ENCODE data around the gene IKZF2.

IKZF2 gene

DNA sequence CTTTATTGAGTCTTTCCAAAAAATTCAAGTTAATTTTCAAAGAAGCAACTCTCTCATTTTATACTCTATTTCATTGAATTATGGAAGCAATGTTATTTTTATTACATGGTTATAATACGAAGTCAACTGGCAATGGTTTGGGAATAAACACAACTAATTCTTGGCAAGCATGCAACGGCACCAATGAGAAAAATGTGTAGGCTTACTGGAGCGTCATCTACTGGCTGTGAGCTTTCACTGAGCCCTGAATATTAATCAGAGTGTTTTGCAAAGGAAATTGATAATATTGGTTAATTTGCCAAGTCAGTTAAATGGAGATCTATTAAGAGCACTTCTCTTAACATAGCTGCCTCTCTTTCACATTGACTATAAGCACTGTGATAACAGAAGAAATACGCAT lies 163.9 kb downstream of the IKZF2 start:
- Histone ChIP-seq H3K27ac (ENCODE audit: low read length) (no peak overlapping the region), H3K9ac (ENCODE audit: low read length) (no peak overlapping the region), H3K36me3 (ENCODE audit: control insufficient read depth, low read depth, low read length) (no peaks in the 10 kb centered on the region), H3K4me3 (ENCODE audit: low read length) (no peak overlapping the region), H3K9me3 (ENCODE audit: control insufficient read depth, low read depth, low read length) (no peaks in the 10 kb centered on the region), H3K4me1 (ENCODE audit: control insufficient read depth, low read depth, low read length) (no peaks in the 10 kb centered on the region), H3K27me3 (ENCODE audit: control insufficient read depth, insufficient read depth, low read length) (no peaks in the 10 kb centered on the region)

- Histone ChIP-seq H3K36me3 (ENCODE audit: control insufficient read depth, low read depth, low read length) (no peaks in the 10 kb centered on the region), H3K4me3 (ENCODE audit: low read length) (no peak overlapping the region), H3K4me1 (ENCODE audit: control insufficient read depth, low read depth, low read length) (no peaks in the 10 kb centered on the region), H3K9ac (ENCODE audit: low read length) (no peak overlapping the region), H3K27ac (ENCODE audit: low read length) (no peak overlapping the region), H3K27me3 (ENCODE audit: control insufficient read depth, insufficient read depth, low read length) (no peaks in the 10 kb centered on the region), H3K9me3 (ENCODE audit: control insufficient read depth, low read depth, low read length) (no peaks in the 10 kb centered on the region)
Measured at GRCh38 chr2:212984129-212984528, 167.3 kb downstream of the IKZF2 start.

DNA sequence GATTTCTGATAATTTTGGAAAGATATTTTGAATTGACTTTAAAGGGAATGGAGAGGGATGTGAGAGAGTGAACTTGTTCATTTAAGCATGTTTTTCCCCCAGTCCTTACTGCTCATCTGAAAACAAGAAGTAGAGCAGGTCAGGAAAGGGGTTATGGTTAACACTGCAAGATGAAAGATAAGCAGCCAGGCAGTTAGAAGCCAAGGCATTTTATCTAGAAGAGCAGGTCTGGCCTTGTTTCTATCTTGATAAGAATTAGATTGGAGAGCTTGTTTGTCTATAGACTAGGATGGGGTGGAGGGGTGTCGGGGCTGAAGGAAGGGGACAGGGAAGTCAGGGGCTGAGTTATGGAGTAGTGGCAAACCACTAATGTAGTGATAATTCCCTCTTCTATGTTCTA lies 171.6 kb downstream of the IKZF2 start:
- no peak overlapping the region for H3K27ac ChIP-seq (ENCODE audit: low read length)
- H3K27me3 ChIP-seq (ENCODE audit: control insufficient read depth, insufficient read depth, low read length): no peaks in the 10 kb centered on the region
- no peaks in the 10 kb centered on the region for H3K4me1 ChIP-seq (ENCODE audit: control insufficient read depth, low read depth, low read length)
- no peak overlapping the region for H3K9ac ChIP-seq (ENCODE audit: low read length)
- H3K9me3 ChIP-seq (ENCODE audit: control insufficient read depth, low read depth, low read length): no peaks in the 10 kb centered on the region
- H3K36me3 ChIP-seq (ENCODE audit: control insufficient read depth, low read depth, low read length): no peaks in the 10 kb centered on the region
- H3K4me3 ChIP-seq (ENCODE audit: low read length): no peak overlapping the region

DNA sequence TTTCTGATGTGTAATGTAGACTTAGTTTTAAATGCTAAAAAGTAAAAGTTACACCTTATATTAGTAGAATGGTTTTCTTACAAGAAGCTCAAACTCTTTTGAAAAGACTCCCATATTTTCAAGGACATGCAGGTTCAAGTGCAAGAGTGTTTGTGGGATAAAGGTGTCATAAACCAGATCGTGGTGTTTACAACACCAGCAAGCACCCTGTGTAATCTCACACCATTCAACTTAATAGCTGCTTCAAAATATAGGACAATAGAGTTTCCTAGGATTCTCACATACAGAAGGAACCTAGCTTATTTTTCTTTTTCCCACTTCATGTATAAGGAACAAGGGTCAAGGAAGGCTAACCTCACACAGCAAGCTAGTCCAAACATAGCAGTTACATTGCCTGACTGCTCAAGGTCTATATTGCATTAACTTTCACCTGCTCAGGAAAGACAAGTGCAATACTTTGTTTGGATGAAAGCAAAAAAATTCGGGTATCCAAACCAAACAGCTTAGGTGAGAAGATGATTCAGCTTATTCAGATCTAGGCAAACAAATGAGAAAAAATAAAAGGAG lies 172.3 kb downstream of the IKZF2 start:
- Histone ChIP-seq H3K9me3 (ENCODE audit: control insufficient read depth, low read depth, low read length) (no peaks in the 10 kb centered on the region), H3K27me3 (ENCODE audit: control insufficient read depth, insufficient read depth, low read length) (no peaks in the 10 kb centered on the region), H3K9ac (ENCODE audit: low read length) (no peak overlapping the region), H3K4me1 (ENCODE audit: control insufficient read depth, low read depth, low read length) (no peaks in the 10 kb centered on the region), H3K27ac (ENCODE audit: low read length) (no peak overlapping the region), H3K4me3 (ENCODE audit: low read length) (no peak overlapping the region), H3K36me3 (ENCODE audit: control insufficient read depth, low read depth, low read length) (no peaks in the 10 kb centered on the region)

DNA sequence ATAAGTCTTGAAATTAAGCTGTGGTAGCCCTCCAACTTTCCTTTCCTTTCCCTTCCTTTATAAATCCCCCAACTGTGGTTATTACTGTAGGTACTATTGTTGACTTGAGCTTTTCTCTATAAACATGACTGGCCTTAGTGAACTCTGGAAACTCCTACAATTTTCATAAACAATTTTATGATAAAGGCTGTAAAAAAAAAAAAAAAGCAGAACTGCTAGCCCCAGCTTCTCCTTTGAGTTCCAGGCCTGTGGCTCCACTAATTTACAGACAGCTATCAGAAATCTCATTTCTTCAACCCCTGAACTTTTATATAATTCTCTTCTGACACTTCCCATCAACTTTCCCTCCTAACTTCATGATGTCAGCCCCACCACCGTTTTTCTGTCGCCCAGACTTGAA lies 174.3 kb downstream of the IKZF2 start:
- Histone ChIP-seq H3K9ac (ENCODE audit: low read length) (no peak overlapping the region), H3K4me3 (ENCODE audit: low read length) (no peak overlapping the region), H3K4me1 (ENCODE audit: control insufficient read depth, low read depth, low read length) (no peaks in the 10 kb centered on the region), H3K27me3 (ENCODE audit: control insufficient read depth, insufficient read depth, low read length) (no peaks in the 10 kb centered on the region), H3K27ac (ENCODE audit: low read length) (no peak overlapping the region), H3K36me3 (ENCODE audit: control insufficient read depth, low read depth, low read length) (no peaks in the 10 kb centered on the region), H3K9me3 (ENCODE audit: control insufficient read depth, low read depth, low read length) (no peaks in the 10 kb centered on the region)

GRCh38 chr2:212975333-212975732 lies 176.1 kb downstream of the IKZF2 start:
- H3K9ac ChIP-seq (ENCODE audit: low read length): no peak overlapping the region
- no peaks in the 10 kb centered on the region for H3K4me1 ChIP-seq (ENCODE audit: control insufficient read depth, low read depth, low read length)
- no peak overlapping the region for H3K27ac ChIP-seq (ENCODE audit: low read length)
- no peaks in the 10 kb centered on the region for H3K36me3 ChIP-seq (ENCODE audit: control insufficient read depth, low read depth, low read length)
- H3K9me3 ChIP-seq (ENCODE audit: control insufficient read depth, low read depth, low read length): no peaks in the 10 kb centered on the region
- H3K4me3 ChIP-seq (ENCODE audit: low read length): no peak overlapping the region
- no peaks in the 10 kb centered on the region for H3K27me3 ChIP-seq (ENCODE audit: control insufficient read depth, insufficient read depth, low read length)

- Histone ChIP-seq H3K27me3 (ENCODE audit: control insufficient read depth, insufficient read depth, low read length) (no peaks in the 10 kb centered on the region), H3K4me1 (ENCODE audit: control insufficient read depth, low read depth, low read length) (no peaks in the 10 kb centered on the region), H3K4me3 (ENCODE audit: low read length) (no peak overlapping the region), H3K36me3 (ENCODE audit: control insufficient read depth, low read depth, low read length) (no peaks in the 10 kb centered on the region), H3K27ac (ENCODE audit: low read length) (no peak overlapping the region), H3K9me3 (ENCODE audit: control insufficient read depth, low read depth, low read length) (no peaks in the 10 kb centered on the region), H3K9ac (ENCODE audit: low read length) (no peak overlapping the region)
Measured at GRCh38 chr2:212974692-212975091, 176.7 kb downstream of the IKZF2 start.

DNA sequence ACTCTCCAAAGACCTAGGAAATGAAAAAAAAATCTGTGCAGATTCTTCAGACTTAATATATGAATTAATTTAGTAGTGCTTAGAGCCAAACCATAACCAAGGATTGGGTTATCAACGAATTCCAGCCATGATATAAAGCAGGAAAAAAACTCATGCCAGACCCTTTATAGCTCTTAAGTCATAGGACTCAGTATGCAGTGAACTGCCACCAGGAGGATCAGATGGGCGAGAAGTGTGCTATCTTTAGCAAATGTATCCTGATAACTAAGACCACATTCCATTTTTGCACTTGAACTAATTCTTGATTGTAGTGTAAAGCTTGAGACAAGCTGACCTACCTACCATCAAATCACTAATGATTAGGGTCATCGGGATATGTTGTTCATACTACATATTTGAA lies 178.1 kb downstream of the IKZF2 start:
- Histone ChIP-seq H3K9me3 (ENCODE audit: control insufficient read depth, low read depth, low read length) (no peaks in the 10 kb centered on the region), H3K36me3 (ENCODE audit: control insufficient read depth, low read depth, low read length) (no peaks in the 10 kb centered on the region), H3K27ac (ENCODE audit: low read length) (no peak overlapping the region), H3K4me1 (ENCODE audit: control insufficient read depth, low read depth, low read length) (no peaks in the 10 kb centered on the region), H3K9ac (ENCODE audit: low read length) (no peak overlapping the region), H3K27me3 (ENCODE audit: control insufficient read depth, insufficient read depth, low read length) (no peaks in the 10 kb centered on the region), H3K4me3 (ENCODE audit: low read length) (no peak overlapping the region)

DNA sequence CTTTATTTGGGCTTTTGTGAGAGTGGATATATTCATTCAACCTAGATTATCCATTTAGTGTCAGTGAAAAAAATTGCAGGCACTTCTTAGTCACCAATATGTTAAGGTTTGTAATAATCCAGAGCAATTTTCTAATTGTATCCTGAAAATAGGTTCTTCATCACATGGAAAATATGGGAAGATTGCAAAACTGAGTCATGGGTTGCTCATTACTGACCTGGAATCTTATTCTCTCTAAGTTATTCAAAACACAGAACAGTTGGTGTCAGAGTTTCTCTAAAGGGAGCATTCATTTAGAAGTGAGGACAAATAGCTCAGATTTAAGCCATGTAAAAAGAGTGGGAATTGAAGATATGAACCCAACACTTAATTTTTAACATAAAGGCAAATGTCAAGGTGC lies 181.3 kb downstream of the IKZF2 start:
- Histone ChIP-seq H3K9me3 (ENCODE audit: control insufficient read depth, low read depth, low read length) (no peaks in the 10 kb centered on the region), H3K27me3 (ENCODE audit: control insufficient read depth, insufficient read depth, low read length) (no peaks in the 10 kb centered on the region), H3K4me1 (ENCODE audit: control insufficient read depth, low read depth, low read length) (no peaks in the 10 kb centered on the region), H3K27ac (ENCODE audit: low read length) (no peak overlapping the region), H3K4me3 (ENCODE audit: low read length) (no peak overlapping the region), H3K36me3 (ENCODE audit: control insufficient read depth, low read depth, low read length) (no peaks in the 10 kb centered on the region), H3K9ac (ENCODE audit: low read length) (no peak overlapping the region)

GRCh38 chr2:212968284-212969081 lies 182.9 kb downstream of the IKZF2 start:
- no peak overlapping the region for H3K9ac ChIP-seq (ENCODE audit: low read length)
- H3K9me3 ChIP-seq (ENCODE audit: control insufficient read depth, low read depth, low read length): no peaks in the 10 kb centered on the region

GRCh38 chr2:212966884-212967283 lies 184.5 kb downstream of the IKZF2 start:
- no peak overlapping the region for H3K4me3 ChIP-seq (ENCODE audit: low read length)
- no peaks in the 10 kb centered on the region for H3K27me3 ChIP-seq (ENCODE audit: control insufficient read depth, insufficient read depth, low read length)
- H3K9ac ChIP-seq (ENCODE audit: low read length): no peak overlapping the region
- H3K27ac ChIP-seq (ENCODE audit: low read length): no peak overlapping the region
- H3K4me1 ChIP-seq (ENCODE audit: control insufficient read depth, low read depth, low read length): no peaks in the 10 kb centered on the region
- no peaks in the 10 kb centered on the region for H3K36me3 ChIP-seq (ENCODE audit: control insufficient read depth, low read depth, low read length)
- no peaks in the 10 kb centered on the region for H3K9me3 ChIP-seq (ENCODE audit: control insufficient read depth, low read depth, low read length)

More at GRCh38 chr2:212968284-212969081, 182.9 kb downstream of the IKZF2 start:
- Histone ChIP-seq H3K4me1 (ENCODE audit: control insufficient read depth, low read depth, low read length) (no peaks in the 10 kb centered on the region), H3K36me3 (ENCODE audit: control insufficient read depth, low read depth, low read length) (no peaks in the 10 kb centered on the region), H3K27ac (ENCODE audit: low read length) (no peak overlapping the region), H3K4me3 (ENCODE audit: low read length) (no peak overlapping the region), H3K27me3 (ENCODE audit: control insufficient read depth, insufficient read depth, low read length) (no peaks in the 10 kb centered on the region)

DNA sequence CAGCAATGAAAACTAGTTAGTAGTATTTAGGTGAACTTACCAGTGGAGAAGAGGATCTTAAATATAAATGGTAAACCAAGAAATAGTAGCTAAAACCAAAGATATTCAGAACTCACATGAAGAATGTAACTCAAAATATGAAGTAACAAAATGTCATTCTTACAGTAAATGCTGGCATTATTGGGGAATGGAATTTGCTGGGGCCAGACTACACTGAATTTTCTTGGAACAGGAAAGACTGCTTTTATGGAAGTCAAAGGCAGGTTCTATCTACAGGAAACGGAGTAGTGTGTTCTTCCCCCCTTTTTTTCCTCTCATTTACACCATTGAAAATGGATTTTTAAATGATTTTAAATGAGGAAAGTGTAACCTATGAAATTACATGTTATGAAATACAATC lies 188.7 kb downstream of the IKZF2 start:
- Histone ChIP-seq H3K9ac (ENCODE audit: low read length) (no peak overlapping the region), H3K4me1 (ENCODE audit: control insufficient read depth, low read depth, low read length) (no peaks in the 10 kb centered on the region), H3K9me3 (ENCODE audit: control insufficient read depth, low read depth, low read length) (no peaks in the 10 kb centered on the region), H3K4me3 (ENCODE audit: low read length) (no peak overlapping the region), H3K27ac (ENCODE audit: low read length) (no peak overlapping the region), H3K36me3 (ENCODE audit: control insufficient read depth, low read depth, low read length) (no peaks in the 10 kb centered on the region), H3K27me3 (ENCODE audit: control insufficient read depth, insufficient read depth, low read length) (no peaks in the 10 kb centered on the region)
